HG03571 (cell line): Measurements from ENCODE around the gene FHDC1.

Source experiments
- ATAC-seq: cut with Tn5 transposase; IDR thresholded peaks from one replicate; pipeline ENCODE4 v1.9.1; 2021; ENCODE audit not compliant: unreplicated experiment

FHDC1 gene

GRCh38 chr4:152936446-152937335, 568 bp downstream of the FHDC1 start:
- ATAC-seq: no peak

DNA sequence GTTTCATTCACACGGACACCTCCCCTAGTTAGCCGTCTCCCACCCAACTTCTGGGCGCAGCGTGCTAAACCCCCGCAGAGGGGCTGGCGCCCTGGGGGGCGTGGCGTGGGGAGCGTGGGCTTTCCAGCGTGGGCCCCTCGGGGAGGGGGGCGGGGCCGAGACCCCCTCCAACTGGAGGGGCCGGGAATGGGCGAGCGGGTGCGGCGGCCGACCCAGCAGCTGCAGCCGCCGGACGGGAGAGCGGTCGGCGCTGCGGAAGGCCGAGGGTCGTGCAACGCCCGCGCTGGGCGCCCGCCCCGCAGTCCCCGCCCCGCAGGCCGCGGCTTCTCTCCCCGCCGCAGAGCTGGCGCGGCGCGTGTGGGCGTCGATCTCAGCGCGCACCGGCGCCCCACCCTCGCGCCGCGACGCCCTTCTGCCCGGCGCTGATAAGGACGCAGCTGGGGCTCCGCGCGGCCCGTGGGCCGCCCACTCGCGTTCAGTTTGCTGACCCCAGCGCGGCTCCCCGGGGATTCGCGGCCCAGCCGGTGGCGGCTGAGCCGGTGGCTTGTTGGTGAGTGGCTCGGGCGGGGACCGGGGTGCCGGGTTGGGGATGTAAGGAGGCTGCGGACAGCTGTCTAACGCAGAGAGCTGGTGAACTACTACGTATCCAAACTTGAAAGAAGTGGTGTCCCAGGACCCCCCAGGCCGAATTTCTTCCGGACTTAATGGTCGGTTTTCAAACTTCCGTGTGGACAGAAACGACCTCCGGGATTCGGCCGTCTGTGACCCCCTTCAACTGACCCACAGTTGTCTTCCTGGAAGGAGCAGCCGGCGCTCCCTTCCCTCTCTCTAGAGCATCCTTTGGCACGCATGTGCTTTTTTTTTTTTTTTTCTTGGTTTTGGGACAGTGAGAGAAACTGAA, 1.5 kb downstream of the FHDC1 start:
- no peak for ATAC-seq

DNA sequence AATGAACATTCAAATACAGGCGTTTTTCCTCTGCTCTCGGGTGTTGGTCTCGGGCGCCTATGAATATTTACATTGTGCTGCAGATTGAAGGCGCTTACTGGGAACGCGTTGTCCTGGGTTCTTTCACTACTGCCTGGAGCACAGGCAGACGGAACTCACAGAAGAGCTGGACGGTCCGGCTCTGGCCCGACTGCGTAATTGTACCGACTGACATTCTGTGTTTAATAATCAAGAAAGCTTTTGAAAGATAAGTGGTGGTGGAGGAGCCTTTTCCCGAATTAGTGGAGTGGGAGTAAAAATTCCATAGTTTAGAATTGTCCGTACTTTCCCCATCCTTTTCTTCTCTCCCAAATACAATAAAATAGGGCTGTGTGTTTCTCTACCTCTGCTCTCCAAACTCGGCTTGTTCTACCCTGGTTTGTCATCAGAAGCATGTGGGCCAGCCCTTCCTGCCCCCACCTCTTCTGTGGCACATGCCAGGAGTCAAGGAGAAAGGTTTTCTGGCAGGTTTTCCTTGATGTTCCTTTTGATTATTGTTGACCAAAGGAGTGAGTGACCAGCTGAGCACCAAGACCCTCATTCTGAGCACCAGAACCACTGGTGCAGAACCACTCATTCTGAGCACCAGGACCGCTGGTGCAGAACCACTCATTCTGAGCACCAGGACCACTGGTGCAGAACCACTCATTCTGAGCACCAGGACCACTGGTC, 2.3 kb downstream of the FHDC1 start:
- no peak for ATAC-seq

GRCh38 chr4:152939621-152940020, 3.5 kb downstream of the FHDC1 start:
- no peak for ATAC-seq

DNA sequence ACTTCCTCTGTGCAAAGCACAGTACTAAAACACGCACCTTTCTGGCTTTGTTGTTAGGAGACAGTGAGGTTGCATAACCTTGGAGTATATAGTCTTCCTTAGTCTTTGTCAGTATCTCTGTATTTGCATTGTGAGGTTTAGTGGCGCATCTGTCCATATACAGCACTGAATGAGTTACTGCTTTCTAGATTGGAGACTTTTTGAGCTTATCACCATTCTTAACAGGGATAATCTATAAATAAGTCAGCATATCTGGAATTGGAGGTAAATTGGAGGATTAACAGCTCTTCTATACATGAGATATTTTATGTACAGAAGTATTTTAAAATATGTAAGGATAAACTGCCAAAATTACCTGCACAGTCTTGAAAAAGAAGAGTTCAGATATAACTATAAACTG, 4.3 kb downstream of the FHDC1 start:
- ATAC-seq: no peak

DNA sequence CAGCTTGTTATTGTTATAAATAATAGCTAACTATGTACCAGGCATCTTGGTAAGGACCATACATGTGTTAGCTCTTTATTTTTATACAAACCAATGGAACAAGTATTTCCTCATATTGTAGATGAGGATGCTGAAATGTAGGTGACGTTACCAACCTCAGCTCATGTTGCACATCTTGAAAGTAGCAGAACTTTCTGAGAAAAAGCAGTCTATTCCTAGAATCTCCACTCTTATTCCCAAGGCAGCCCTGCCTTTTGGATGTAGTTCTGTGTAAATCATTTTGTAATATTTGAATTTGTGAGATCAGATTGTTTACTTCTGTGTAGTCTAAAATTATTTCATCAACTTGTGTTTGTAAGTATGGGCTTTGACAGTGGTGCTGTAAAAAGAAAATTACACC, 5.3 kb downstream of the FHDC1 start:
- no peak for ATAC-seq

GRCh38 chr4:152942346-152942745, 6.2 kb downstream of the FHDC1 start:
- ATAC-seq: no peak

DNA sequence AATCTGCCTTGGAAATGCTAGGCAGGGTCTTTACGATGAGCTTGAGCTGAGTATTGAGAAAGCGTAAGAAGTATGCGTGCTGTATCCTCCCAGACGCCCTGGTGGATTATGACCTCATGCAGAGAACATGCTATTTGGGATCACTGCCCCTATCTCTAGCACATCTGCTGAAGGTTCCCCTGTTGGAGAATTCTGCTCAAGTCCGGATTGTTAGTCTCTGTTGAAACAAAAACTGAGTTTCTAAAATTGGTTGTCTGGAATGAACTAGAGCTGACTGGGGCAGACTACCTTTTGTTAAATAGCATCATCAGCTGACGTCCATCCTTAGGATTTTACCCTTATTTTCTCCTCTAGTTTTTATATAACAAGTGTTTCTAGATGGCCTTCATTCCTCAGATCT, 7.5 kb downstream of the FHDC1 start:
- no peak for ATAC-seq

GRCh38 chr4:152944666-152945320, 8.7 kb downstream of the FHDC1 start:
- ATAC-seq: no peak

DNA sequence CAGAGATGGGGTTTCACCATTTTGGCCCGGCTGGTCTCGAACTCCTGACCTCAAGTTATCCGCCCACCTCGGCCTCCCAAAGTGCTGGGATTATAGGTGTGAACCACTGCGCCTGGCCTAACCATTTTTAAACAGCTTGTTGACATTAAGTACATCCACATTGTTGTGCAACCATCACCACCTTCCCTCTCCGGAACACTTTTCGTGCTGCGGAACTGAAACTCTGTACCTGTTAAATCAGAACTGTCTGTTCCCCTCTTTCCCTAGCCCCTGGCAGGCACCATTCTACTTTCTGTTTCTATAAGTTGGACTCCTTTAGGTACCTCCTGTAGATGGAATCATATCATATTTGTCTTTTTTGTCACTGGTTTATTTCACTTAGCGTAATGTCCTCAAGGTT, 9.5 kb downstream of the FHDC1 start:
- no peak for ATAC-seq

GRCh38 chr4:152946446-152946845, 10.3 kb downstream of the FHDC1 start:
- no peak for ATAC-seq

GRCh38 chr4:152947311-152947710, 11.2 kb downstream of the FHDC1 start:
- no peak for ATAC-seq

DNA sequence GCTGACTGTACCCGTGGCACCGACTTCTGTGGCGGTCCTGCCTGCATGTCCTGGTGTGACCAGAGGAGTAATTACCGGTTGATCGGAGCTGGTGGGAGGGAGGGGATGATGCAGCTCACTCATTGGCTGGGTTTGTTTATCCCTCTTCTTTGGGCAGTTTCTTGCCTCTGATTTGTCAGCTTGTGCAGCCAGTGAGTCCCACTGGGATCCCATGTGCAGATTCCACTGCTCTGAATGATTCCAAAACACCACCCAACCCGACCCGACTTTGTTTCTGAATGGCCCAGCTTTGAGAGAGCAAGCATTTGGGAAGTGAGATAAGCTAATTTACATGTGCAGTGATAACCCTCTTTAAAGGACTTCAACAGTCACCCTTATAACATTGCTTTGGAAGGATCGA, 13.8 kb downstream of the FHDC1 start:
- ATAC-seq: no peak

DNA sequence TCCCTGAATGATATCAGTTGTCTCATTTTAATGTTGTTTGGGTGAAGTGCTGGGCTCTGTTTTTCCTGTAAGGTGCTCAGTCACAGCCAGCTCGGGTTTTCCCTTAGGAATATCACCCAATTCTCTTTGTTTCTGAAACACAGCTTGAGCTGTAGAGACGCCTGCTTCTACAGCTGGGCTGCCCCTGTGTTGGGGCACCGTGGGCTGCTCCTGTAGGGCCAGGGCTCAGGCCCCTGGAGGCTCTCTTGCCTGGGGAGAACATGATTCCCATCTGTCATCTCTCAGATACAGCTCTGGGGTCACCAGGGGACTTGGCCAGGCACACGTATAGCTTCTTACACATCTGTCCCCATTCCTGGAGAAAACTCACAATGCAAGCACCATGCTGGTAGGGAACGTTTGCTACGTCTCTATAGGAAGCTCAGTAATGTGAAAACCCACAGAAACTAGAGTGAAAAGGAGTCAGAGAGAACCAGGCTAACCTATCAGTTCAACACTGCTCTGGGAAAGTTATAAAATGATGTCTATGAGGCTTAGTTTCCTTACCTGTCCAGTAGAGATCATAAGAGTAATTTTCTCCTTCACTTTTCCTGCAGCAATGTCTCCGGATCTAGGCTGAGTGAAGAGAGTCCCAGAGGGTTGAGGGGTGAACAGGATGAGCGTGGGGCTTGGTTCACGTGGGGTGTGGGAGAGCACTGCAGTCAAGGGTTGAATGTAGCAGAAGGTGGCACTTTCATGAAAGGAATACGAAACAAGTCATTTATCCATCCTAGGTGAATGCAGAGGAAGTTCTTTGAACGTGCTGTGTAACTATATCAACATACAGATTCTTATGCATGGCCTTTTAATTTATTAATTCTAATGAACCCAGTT, 14.5 kb downstream of the FHDC1 start:
- no peak for ATAC-seq

GRCh38 chr4:152951348-152951747, 15.2 kb downstream of the FHDC1 start:
- ATAC-seq: no peak

DNA sequence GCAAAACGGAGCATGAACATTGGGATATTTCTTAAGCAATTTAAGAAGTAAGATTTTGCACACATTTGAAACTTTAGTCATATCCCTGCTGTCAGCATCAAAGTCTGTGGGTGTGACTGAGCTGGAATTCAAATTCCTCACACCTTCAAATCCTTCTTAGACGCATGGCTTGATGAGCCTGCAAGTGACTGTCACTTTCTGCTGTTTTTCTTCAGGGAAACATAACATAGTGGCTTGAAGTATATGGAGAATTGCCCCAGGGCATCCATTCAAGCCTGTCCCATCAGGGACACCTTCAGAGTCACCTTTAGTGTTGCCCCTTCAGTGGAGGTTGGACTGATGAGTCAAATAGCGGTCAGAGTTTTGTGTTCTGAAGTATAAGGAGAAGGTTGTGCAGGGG, 17.4 kb downstream of the FHDC1 start:
- ATAC-seq: no peak

DNA sequence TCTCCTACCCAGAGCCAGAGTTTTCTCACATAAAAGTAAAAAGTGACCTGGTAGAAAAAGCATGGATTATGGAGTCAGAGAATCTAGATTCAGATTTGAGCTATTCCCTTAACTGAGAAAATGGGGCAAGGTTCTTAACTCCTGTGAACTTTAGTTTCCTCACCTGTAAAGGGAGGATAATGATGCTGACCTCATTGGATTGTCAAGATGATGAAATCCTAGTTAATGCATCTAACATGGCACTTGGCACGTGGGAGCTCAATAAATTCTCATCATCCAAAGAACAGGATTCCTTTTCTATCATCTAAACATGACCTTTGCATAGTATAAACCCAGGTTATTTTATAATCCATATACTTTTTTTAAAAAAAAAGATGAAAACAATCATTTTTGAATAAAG, 18.6 kb downstream of the FHDC1 start:
- ATAC-seq: no peak

DNA sequence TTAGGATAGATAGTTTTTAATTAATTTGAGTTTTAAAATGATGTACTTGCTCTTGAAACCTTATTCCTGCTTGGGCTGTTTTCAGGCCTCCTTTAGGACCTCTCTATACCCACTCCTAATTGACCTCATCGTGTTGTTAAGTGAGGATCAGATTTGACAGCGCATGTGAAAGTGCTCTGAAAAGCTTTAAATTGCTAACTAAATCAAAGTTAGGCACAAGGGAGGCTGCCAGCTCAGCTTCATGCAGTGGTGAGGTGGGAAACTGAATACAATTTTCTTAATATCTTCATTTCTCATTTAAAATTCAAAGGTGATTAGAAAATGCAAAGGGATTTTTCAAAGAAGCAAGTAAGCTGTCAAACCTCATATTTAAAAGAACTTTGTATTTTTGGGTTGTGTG, 20.0 kb downstream of the FHDC1 start:
- no peak for ATAC-seq

- ATAC-seq: no peak
Observed at GRCh38 chr4:152956650-152957436, 20.7 kb downstream of the FHDC1 start.
